ENCODE results near the gene SMIM24. TPM values are rescaled to one million over a fixed set of nuclear protein-coding genes. Genes with fewer than 3 reads are reported as not detected.
"Not testable (repeated sequence)": the region's sequence is repeated elsewhere in the genome, so short reads cannot be mapped to it uniquely, and the experiment has no call there.

The SMIM24 gene
- 100 to 1,000 TPM; 454 to 598 (median 485) TPM for polyA plus RNA-seq (ENCODE audit: insufficient read length in 4 of 4)

GRCh38 chr19:3480383-3481091 is at the start of gene SMIM24:
Gene SMIM24, minus strand, starts transcription at chr19:3480525. Its CDS starts 62 bp downstream, at chr19:3480463.
- no peak for DNase-seq (ENCODE audit: low read depth in 4 of 4, low spot score in 2 of 4)

GRCh38 chr19:3529299-3529698 is 49.0 kb upstream of the SMIM24 start:
- DNase-seq (ENCODE audit: low read depth in 4 of 4, low spot score in 2 of 4), result not testable (repeated sequence)

GRCh38 chr19:3528539-3529211 is 48.4 kb upstream of the SMIM24 start:
- DNase-seq (ENCODE audit: low read depth in 4 of 4, low spot score in 2 of 4), result no peak

DNA sequence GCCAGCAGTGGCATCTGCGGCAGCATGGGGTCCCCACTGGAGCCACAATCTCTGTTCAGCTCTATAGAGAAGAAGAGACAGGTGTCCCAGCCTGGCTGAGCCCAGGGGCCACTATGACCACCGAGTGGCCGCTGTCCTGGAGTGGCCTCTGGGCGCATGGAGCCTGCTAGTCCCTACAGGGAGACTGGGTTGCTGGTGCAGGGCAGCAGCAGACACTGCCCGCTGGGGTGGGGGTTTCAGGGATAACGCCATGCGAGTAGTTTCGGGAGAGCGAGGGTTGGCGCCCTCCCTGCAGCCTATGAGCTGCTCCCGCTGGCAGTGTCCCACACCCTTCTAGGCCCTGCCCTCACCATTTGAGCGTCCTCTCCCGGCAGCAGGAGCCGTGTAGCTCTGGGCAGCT is 47.8 kb upstream of the SMIM24 start:
- no peak for DNase-seq (ENCODE audit: low read depth in 4 of 4, low spot score in 2 of 4)

- DNase-seq (ENCODE audit: low read depth in 4 of 4, low spot score in 2 of 4), result no peak
Observed at GRCh38 chr19:3527238-3527910, 47.0 kb upstream of the SMIM24 start.

DNA sequence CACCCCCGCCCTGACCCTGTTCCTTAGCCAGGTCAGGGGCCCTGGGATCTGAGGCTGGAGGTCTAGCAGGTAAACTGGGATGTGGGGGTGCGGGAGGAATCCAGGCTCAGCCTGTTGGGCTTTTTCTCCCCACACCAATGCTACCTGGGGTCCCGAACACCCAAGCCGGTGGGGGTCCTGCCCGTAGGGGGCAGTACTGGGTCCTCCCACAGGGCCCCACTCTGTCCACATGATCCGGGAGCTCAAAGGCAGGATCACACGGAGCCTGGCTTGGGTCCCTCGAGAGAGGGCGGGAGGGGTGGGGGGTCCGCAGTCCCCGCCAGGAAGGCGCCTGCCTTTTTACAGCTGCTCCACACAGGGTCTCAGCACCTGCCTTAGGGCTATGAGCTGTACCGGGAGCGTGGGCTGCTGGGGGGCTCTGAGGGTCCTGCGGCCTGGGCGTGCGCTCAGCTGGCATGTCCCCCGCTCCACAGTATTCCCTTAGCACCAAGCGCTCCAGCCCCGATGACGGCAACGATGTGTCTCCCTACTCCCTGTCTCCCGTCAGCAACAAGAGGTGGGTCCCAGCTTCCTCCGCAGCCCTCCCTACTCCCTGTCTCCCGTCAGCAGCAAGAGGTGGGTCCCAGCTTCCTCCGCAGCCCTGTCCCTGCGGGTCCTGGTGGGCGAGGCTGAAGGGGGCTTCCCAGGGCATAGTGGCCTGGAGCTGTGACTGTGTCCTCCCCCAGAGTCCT is 46.3 kb upstream of the SMIM24 start:
- DNase-seq (ENCODE audit: low read depth in 4 of 4, low spot score in 2 of 4), result no peak

- DNase-seq (ENCODE audit: low read depth in 4 of 4, low spot score in 2 of 4), result no peak
Observed at GRCh38 chr19:3524904-3525451, 44.7 kb upstream of the SMIM24 start.

- no peak for DNase-seq (ENCODE audit: low read depth in 4 of 4, low spot score in 2 of 4)
Observed at GRCh38 chr19:3524078-3524842, 43.9 kb upstream of the SMIM24 start.

DNA sequence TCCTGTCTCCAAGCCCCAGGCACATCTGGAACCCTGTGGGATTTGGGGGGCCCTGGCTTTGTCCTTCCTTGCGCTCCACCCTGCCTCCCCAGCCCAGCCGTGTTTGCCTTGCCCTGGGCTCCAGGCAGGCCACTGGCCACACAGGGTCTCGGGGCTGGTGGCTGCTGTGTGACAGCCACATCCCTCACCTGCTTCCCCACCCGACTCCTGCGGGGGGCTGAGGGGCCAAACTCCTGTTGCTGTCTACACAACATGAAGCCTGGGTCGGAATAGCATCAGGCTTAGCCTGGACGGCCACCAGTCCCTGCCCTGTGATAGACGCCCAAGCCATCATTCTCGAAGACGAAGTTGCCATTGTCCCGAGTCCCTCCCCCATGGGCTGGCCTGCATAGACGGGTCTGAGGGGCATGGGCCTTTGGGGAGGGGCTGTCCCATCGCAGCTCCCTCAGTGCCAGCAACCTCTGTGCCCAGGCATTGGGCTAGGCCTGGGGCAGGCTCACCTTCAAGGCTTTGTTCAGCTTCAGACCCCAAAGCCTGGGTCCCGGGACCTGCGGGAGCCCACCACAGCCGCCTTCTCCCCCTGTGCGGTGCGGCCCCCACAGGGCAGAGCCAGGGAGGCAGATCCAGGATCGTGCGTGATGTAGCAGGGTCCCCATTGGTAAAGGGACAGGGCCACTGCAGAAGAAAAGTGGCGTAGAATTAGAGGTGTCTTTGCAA is 43.2 kb upstream of the SMIM24 start:
- DNase-seq (ENCODE audit: low read depth in 4 of 4, low spot score in 2 of 4), result no peak

- DNase-seq (ENCODE audit: low read depth in 4 of 4, low spot score in 2 of 4), result no peak
Observed at GRCh38 chr19:3522421-3523360, 42.4 kb upstream of the SMIM24 start.

DNA sequence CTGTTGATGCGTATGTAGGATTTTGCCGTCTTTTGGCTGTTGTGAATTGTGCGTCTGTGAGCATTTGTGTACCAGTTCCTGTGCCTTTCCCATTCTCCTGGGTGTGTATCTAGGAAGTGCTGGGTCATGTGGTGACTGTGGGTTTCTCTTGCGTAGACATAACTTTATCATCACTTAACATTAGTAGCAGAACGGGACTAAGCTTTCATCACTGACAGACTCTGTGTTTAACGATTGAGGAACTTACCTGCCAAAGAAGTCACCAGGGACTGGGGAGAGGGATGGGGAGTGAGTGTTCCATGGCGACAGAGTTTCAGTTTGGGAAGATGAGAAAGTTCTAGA is 40.8 kb upstream of the SMIM24 start:
- DNase-seq (ENCODE audit: low read depth in 4 of 4, low spot score in 2 of 4), result no peak

- DNase-seq (ENCODE audit: low read depth in 4 of 4, low spot score in 2 of 4), result no peak
Observed at GRCh38 chr19:3520166-3521103, 40.1 kb upstream of the SMIM24 start.

DNA sequence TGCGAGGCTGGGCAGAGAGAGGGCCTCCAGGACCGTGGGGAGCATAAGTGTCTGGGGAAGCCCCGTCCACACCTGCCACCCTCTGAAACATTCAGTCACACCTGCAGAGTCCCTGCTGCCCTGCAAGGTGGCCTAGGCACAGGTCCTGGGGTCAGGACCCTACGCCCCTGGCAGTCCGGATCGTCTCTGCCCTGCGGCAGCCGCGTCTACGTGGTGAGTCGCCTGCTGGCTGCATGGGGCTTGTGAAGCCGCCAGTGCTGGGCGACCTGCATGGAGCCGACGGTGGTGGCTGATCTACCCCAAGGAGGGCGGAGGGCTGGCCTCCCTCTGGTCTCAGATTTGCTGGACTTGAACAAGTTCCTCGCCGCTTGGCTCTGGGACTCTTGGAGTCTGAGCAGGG is 38.8 kb upstream of the SMIM24 start:
- no peak for DNase-seq (ENCODE audit: low read depth in 4 of 4, low spot score in 2 of 4)

DNA sequence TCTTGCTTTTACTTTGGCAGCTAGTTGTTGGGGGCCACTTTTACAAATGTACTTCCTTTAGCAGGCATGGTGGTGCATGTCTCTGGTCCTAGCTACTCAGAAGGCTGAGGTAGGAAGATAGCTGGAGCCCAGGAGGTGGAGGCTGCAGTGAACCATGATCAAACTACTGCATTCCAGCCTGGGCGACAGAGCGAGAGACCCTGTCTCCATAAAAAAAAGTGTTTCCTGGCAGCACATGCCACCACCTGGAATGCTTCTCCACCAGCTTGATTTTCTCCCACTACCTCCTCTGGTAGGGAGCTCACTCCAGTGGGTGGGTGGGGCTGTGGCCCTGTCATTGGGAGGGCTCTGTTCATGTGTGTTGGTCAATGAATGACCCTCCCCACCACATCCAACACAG is 38.3 kb upstream of the SMIM24 start:
- DNase-seq (ENCODE audit: low read depth in 4 of 4, low spot score in 2 of 4), result no peak

- DNase-seq (ENCODE audit: low read depth in 4 of 4, low spot score in 2 of 4), result no peak
Observed at GRCh38 chr19:3518255-3518654, 37.9 kb upstream of the SMIM24 start.

- no peak for DNase-seq (ENCODE audit: low read depth in 4 of 4, low spot score in 2 of 4)
Observed at GRCh38 chr19:3517638-3518037, 37.3 kb upstream of the SMIM24 start.

- no peak for DNase-seq (ENCODE audit: low read depth in 4 of 4, low spot score in 2 of 4)
Observed at GRCh38 chr19:3516675-3517207, 36.4 kb upstream of the SMIM24 start.
